ENCODE measurements around the gene ATOSB.

ATOSB gene

GRCh38 chr9:35111001-35111933, 4.4 kb downstream of the ATOSB start:
- H3K4me3 ChIP-seq (ENCODE audit: low read depth in 1 of 2, low read length in 2 of 2): peak overlapping the region; percentile 58 to 76
- H3K36me3 ChIP-seq (ENCODE audit: insufficient read depth, low read length): peaks cover 26% of the 10 kb centered on the region
- H3K4me1 ChIP-seq (ENCODE audit: insufficient read depth, low read length): peaks cover 49% of the 10 kb centered on the region
- H3K9me3 ChIP-seq (ENCODE audit: low read length): no peaks in the 10 kb centered on the region
- peak overlapping the region; percentile 88 for H3K9ac ChIP-seq (ENCODE audit: low read length)
- peak overlapping the region; percentile 94 for H3K27ac ChIP-seq (ENCODE audit: low read depth, low read length)
- no peaks in the 10 kb centered on the region for H3K27me3 ChIP-seq (ENCODE audit: control insufficient read depth in 1 of 2, insufficient read depth in 2 of 2, low read length in 2 of 2)

- H3K9me3 ChIP-seq (ENCODE audit: low read length): no peaks in the 10 kb centered on the region
- peak overlapping the region; percentile 88 for H3K9ac ChIP-seq (ENCODE audit: low read length)
- H3K36me3 ChIP-seq (ENCODE audit: insufficient read depth, low read length): peaks cover 34% of the 10 kb centered on the region
- H3K4me3 ChIP-seq (ENCODE audit: low read depth in 1 of 2, low read length in 2 of 2): peak overlapping the region in 1 of 2 donors; percentile 58
- H3K4me1 ChIP-seq (ENCODE audit: insufficient read depth, low read length): peaks cover 46% of the 10 kb centered on the region
- no peak overlapping the region for H3K27ac ChIP-seq (ENCODE audit: low read depth, low read length)
- H3K27me3 ChIP-seq (ENCODE audit: control insufficient read depth in 1 of 2, insufficient read depth in 2 of 2, low read length in 2 of 2): no peaks in the 10 kb centered on the region
Observed at GRCh38 chr9:35110327-35110761, 5.3 kb downstream of the ATOSB start.

GRCh38 chr9:35108946-35109575, 6.6 kb downstream of the ATOSB start:
- peaks cover 33% of the 10 kb centered on the region for H3K4me1 ChIP-seq (ENCODE audit: insufficient read depth, low read length)
- H3K36me3 ChIP-seq (ENCODE audit: insufficient read depth, low read length): peaks cover 43% of the 10 kb centered on the region
- no peak overlapping the region for H3K4me3 ChIP-seq (ENCODE audit: low read depth in 1 of 2, low read length in 2 of 2)
- no peaks in the 10 kb centered on the region for H3K27me3 ChIP-seq (ENCODE audit: control insufficient read depth in 1 of 2, insufficient read depth in 2 of 2, low read length in 2 of 2)
- no peak overlapping the region for H3K27ac ChIP-seq (ENCODE audit: low read depth, low read length)
- no peaks in the 10 kb centered on the region for H3K9me3 ChIP-seq (ENCODE audit: low read length)
- H3K9ac ChIP-seq (ENCODE audit: low read length): no peak overlapping the region

GRCh38 chr9:35108461-35108860, 7.2 kb downstream of the ATOSB start:
- Histone ChIP-seq H3K27me3 (ENCODE audit: control insufficient read depth in 1 of 2, insufficient read depth in 2 of 2, low read length in 2 of 2) (no peaks in the 10 kb centered on the region), H3K4me1 (ENCODE audit: insufficient read depth, low read length) (peaks cover 32% of the 10 kb centered on the region), H3K9me3 (ENCODE audit: low read length) (no peaks in the 10 kb centered on the region), H3K27ac (ENCODE audit: low read depth, low read length) (no peak overlapping the region), H3K4me3 (ENCODE audit: low read depth in 1 of 2, low read length in 2 of 2) (no peak overlapping the region), H3K36me3 (ENCODE audit: insufficient read depth, low read length) (peaks cover 43% of the 10 kb centered on the region), H3K9ac (ENCODE audit: low read length) (no peak overlapping the region)

GRCh38 chr9:35107297-35108290, 8.1 kb downstream of the ATOSB start:
- H3K27me3 ChIP-seq (ENCODE audit: control insufficient read depth in 1 of 2, insufficient read depth in 2 of 2, low read length in 2 of 2): no peaks in the 10 kb centered on the region
- H3K4me1 ChIP-seq (ENCODE audit: insufficient read depth, low read length): peaks cover 31% of the 10 kb centered on the region
- peaks cover 43% of the 10 kb centered on the region for H3K36me3 ChIP-seq (ENCODE audit: insufficient read depth, low read length)

GRCh38 chr9:35106343-35106730, 9.3 kb downstream of the ATOSB start:
- Histone ChIP-seq H3K4me3 (ENCODE audit: low read depth in 1 of 2, low read length in 2 of 2) (no peak overlapping the region), H3K27ac (ENCODE audit: low read depth, low read length) (no peak overlapping the region), H3K27me3 (ENCODE audit: control insufficient read depth in 1 of 2, insufficient read depth in 2 of 2, low read length in 2 of 2) (no peaks in the 10 kb centered on the region), H3K9ac (ENCODE audit: low read length) (no peak overlapping the region), H3K9me3 (ENCODE audit: low read length) (no peaks in the 10 kb centered on the region), H3K4me1 (ENCODE audit: insufficient read depth, low read length) (peaks cover 33% of the 10 kb centered on the region), H3K36me3 (ENCODE audit: insufficient read depth, low read length) (peaks cover 45% of the 10 kb centered on the region)

More at GRCh38 chr9:35107297-35108290, 8.1 kb downstream of the ATOSB start:
- no peak overlapping the region for H3K9ac ChIP-seq (ENCODE audit: low read length)
- no peak overlapping the region for H3K4me3 ChIP-seq (ENCODE audit: low read depth in 1 of 2, low read length in 2 of 2)
- H3K9me3 ChIP-seq (ENCODE audit: low read length): no peaks in the 10 kb centered on the region
- H3K27ac ChIP-seq (ENCODE audit: low read depth, low read length): no peak overlapping the region

GRCh38 chr9:35105571-35106342, 9.9 kb downstream of the ATOSB start:
- Histone ChIP-seq H3K4me3 (ENCODE audit: low read depth in 1 of 2, low read length in 2 of 2) (no peak overlapping the region), H3K9ac (ENCODE audit: low read length) (no peak overlapping the region), H3K4me1 (ENCODE audit: insufficient read depth, low read length) (peaks cover 29% of the 10 kb centered on the region), H3K27ac (ENCODE audit: low read depth, low read length) (no peak overlapping the region), H3K9me3 (ENCODE audit: low read length) (no peaks in the 10 kb centered on the region), H3K36me3 (ENCODE audit: insufficient read depth, low read length) (peaks cover 51% of the 10 kb centered on the region), H3K27me3 (ENCODE audit: control insufficient read depth in 1 of 2, insufficient read depth in 2 of 2, low read length in 2 of 2) (no peaks in the 10 kb centered on the region)

GRCh38 chr9:35105126-35105525, 10.5 kb downstream of the ATOSB start:
- no peak overlapping the region for H3K4me3 ChIP-seq (ENCODE audit: low read depth in 1 of 2, low read length in 2 of 2)
- H3K27me3 ChIP-seq (ENCODE audit: control insufficient read depth in 1 of 2, insufficient read depth in 2 of 2, low read length in 2 of 2): no peaks in the 10 kb centered on the region
- peaks cover 23% of the 10 kb centered on the region for H3K4me1 ChIP-seq (ENCODE audit: insufficient read depth, low read length)
- H3K36me3 ChIP-seq (ENCODE audit: insufficient read depth, low read length): peaks cover 57% of the 10 kb centered on the region
- no peaks in the 10 kb centered on the region for H3K9me3 ChIP-seq (ENCODE audit: low read length)
- no peak overlapping the region for H3K27ac ChIP-seq (ENCODE audit: low read depth, low read length)
- no peak overlapping the region for H3K9ac ChIP-seq (ENCODE audit: low read length)

- H3K36me3 ChIP-seq (ENCODE audit: insufficient read depth, low read length): peaks cover 62% of the 10 kb centered on the region
- H3K4me3 ChIP-seq (ENCODE audit: low read depth in 1 of 2, low read length in 2 of 2): no peak overlapping the region
- no peak overlapping the region for H3K27ac ChIP-seq (ENCODE audit: low read depth, low read length)
- H3K4me1 ChIP-seq (ENCODE audit: insufficient read depth, low read length): peaks cover 20% of the 10 kb centered on the region
- no peaks in the 10 kb centered on the region for H3K9me3 ChIP-seq (ENCODE audit: low read length)
- no peaks in the 10 kb centered on the region for H3K27me3 ChIP-seq (ENCODE audit: control insufficient read depth in 1 of 2, insufficient read depth in 2 of 2, low read length in 2 of 2)
- H3K9ac ChIP-seq (ENCODE audit: low read length): no peak overlapping the region
Observed at GRCh38 chr9:35104586-35104985, 11.1 kb downstream of the ATOSB start.

- Histone ChIP-seq H3K27ac (ENCODE audit: low read depth, low read length) (peak overlapping the region; percentile 70), H3K9ac (ENCODE audit: low read length) (no peak overlapping the region), H3K9me3 (ENCODE audit: low read length) (no peaks in the 10 kb centered on the region), H3K4me1 (ENCODE audit: insufficient read depth, low read length) (peaks cover 20% of the 10 kb centered on the region), H3K36me3 (ENCODE audit: insufficient read depth, low read length) (peaks cover 61% of the 10 kb centered on the region), H3K4me3 (ENCODE audit: low read depth in 1 of 2, low read length in 2 of 2) (peak overlapping the region in 1 of 2 donors; percentile 98), H3K27me3 (ENCODE audit: control insufficient read depth in 1 of 2, insufficient read depth in 2 of 2, low read length in 2 of 2) (no peaks in the 10 kb centered on the region)
Observed at GRCh38 chr9:35103660-35104191, 11.9 kb downstream of the ATOSB start.
